GM18526 (cell line): Measurements from ENCODE around the gene LDLRAD4.

Experiments used
- POLR2A ChIP-seq: IDR thresholded peaks from 3 replicates; pipeline ENCODE4 v1.6.1; 2011; ENCODE audit not compliant: insufficient read length; ENCODE audit errors: extremely low read depth

The LDLRAD4 gene

GRCh38 chr18:13374468-13375301 lies 156.1 kb downstream of the LDLRAD4 start:
- no peak for TF ChIP-seq POLR2A

DNA sequence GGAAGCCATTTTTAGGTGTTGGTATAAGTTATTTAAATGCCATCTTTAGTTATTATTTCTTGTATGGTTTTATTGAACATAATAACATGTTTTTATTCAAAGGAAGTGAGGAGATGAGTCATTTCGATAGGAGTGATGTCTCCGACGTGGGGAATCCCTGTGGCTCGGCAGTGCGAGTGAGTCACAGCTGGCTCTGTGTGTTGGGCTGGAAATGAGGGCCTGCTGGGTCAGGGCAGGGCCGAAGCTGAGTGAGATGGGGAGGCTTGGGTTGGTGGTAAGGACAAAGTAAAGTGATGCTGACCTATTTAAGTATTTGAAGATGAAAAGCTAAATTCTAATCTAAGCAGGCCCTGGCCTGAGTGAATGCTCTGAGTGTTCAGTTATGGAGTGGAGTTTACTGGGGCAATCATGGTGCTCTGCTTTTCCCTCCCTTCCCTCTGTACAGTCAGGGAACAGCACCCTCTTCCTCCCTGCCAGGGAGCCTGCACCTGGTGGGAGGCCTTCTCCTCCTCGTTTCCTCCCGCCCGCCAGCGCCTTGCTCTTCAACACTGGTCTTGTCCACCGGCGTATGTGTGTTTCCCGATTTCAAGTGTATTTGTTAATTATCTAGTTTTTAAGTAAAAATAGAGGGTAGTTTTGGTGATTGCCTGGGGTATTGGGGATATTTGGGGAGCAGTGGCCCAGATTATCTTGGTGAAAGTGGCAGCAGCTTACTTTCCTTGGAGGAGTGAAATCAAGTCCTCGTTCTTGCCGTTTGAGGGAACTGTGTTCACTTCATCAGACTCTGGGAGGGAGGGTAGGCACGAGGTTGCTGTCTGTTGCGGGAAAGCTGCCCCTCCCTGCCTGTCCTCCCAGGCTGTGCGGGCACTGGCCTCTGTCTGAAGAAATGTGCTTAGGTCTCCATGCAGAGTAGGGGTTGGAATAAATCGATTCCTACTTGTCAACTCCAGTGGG lies 157.0 kb downstream of the LDLRAD4 start:
- TF ChIP-seq POLR2A, result no peak

DNA sequence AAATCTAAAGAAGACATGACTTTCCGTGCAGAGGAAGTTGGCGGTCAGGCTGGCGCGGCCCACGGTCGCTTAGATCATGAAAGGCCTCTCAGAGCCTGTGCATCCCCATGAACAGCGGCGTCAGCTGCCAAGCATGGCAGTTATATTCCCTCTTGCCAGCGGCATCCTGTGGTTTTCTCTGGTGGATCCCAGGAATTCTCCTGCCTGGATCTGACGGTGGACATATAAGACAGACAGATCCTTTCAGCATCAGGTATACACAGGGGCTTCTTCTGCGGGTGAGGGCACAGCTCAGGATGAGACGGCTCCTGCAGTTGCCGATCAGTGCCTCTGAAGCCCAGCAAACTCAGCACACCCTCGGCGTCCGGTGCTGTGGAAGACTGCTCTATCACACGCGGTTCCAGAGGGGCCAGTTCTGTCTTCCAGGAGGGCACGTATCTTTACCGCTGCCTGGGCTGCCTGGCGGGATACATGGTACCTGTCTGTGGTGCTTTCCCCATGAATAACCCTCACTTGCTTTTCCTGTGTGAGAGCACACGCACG lies 157.8 kb downstream of the LDLRAD4 start:
- TF ChIP-seq POLR2A, result no peak

GRCh38 chr18:13376841-13377351 lies 158.3 kb downstream of the LDLRAD4 start:
- no peak for TF ChIP-seq POLR2A

- no peak for TF ChIP-seq POLR2A
Measured at GRCh38 chr18:13377496-13377895, 158.9 kb downstream of the LDLRAD4 start.

DNA sequence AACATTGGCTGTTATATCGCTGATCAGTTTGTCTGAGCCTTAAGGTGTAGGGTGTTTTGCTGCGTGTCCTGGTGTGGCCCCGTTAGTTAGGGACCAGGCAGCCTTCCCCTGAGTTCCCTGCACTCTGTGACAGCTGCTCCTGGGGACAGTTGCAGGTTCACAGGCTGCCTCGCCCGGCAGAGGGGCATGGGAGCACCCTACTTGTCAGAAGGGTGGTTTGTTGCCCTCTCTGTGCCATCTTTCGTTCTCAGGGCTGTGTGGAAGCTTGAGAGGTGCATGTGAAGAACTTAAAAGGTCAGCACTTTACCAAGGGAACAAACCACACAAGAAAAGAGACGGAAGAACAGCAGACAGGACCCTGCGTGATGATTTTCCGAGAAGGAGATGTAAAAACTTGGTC lies 159.6 kb downstream of the LDLRAD4 start:
- TF ChIP-seq POLR2A, result no peak

GRCh38 chr18:13379062-13379865 lies 160.7 kb downstream of the LDLRAD4 start:
- no peak for TF ChIP-seq POLR2A

DNA sequence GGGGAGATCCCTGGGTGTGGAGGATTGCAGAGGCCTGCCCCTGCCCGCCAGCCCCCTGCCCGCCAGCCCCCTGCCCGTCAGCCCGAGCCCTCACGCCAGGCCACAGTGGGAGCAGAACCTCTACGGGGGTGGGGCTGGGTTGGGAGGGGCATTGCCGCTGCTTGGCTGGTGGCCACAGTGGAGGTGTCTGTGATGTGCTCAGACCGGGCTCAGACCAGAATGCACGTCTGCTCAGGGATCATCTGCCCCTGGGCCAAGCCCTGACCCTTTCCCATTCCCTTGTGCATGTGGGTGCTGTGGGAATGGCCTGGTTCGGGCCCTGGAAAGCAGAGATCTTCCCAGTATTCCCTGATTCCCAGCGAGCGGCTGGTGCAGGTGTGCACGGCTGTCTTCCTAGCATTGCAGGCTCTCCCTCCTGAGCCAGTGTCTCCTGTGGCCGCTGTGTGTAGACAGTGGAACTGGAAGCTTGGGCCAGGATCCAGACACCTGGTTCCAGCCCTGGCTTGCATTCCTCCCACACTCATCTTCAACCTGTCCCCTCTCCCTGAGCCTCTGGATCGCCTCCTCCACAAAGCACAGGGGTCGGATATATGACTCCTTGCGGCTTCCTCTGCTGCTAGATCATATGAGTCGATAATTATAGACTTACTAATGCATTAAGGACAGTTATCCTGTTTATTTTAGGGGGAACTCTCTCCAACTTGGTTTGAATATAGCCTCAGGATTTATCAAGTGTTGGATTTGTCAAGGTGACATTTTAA lies 161.6 kb downstream of the LDLRAD4 start:
- no peak for TF ChIP-seq POLR2A

- no peak for TF ChIP-seq POLR2A
Measured at GRCh38 chr18:13380691-13381070, 162.1 kb downstream of the LDLRAD4 start.

DNA sequence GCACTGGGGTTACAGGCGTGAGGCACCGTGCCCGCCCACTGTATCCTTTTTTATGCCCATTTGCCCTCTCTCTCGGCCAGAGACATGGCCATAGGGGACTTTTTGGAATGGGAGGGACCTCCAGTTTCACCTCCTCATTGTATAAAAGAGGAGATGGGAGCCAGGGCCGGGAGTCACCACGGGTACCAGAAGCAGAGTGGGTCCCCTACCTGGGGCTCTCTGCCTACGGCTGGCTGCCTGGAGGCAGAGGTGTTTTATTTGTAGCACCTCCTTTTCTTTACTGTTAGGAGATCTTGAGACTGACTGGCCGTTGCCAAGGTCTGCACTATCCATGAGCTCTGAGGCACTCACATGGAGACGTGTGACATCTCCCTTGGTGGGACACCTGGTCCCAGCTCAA lies 162.8 kb downstream of the LDLRAD4 start:
- no peak for TF ChIP-seq POLR2A

DNA sequence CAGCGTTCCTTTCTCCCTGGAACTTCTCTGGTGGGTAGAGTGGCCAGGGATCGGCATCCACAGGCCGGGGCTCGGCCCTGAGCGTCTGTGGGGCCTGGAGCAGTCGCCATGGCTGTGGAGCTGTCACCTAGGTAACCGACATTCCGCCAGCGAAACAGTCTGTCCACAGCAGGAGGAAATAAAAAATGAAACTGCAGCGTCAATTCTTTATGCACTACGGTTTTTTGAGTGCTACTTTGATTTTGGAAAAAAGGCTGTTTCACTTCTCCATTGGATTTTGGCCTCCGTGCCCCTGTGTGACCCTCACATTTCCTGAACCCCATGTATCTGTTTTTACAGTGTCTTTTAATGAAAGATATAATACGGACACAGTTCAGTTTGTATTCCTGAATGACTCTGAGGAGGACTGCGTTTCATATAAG lies 163.4 kb downstream of the LDLRAD4 start:
- TF ChIP-seq POLR2A, result no peak

DNA sequence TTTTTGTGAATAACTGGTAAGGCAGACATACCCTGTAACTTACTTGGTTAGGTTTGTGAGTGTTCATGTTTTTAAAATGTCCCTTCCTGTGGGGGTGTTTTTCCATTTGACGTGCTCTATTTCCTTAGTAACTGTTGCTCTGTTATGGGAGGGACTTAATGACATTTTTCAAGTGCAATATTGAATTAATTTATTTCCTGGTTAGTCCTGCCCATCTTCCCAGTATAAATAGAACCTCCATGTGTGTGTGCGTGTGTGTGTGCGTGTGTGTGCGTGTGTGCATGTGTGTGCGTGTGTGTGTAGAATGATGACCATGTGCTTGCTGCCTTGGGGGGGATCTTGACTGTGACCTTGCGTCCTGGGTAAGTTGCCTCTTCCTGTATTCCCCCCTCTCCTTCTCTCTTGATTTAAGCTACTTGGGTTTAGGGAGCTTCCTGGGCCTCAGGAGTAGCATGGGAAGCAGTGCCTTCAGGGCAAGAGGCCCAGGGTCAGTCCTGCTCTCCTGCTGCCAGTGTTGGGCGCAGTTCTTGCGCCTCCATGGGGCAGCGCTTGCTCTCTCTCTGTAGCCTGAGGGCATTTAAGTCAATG lies 163.9 kb downstream of the LDLRAD4 start:
- TF ChIP-seq POLR2A, result no peak

GRCh38 chr18:13382954-13383827 lies 164.6 kb downstream of the LDLRAD4 start:
- TF ChIP-seq POLR2A, result no peak
